ENCODE data around the gene TMEM217. TPM values are rescaled to one million over a fixed set of nuclear protein-coding genes. Genes with fewer than 3 reads are reported as not detected.

Gene TMEM217
- total and polyA plus RNA-seq, 2 of the 4 experiments (the other 2 are of a cell fraction), result 1.4 to 3.5 TPM

DNA sequence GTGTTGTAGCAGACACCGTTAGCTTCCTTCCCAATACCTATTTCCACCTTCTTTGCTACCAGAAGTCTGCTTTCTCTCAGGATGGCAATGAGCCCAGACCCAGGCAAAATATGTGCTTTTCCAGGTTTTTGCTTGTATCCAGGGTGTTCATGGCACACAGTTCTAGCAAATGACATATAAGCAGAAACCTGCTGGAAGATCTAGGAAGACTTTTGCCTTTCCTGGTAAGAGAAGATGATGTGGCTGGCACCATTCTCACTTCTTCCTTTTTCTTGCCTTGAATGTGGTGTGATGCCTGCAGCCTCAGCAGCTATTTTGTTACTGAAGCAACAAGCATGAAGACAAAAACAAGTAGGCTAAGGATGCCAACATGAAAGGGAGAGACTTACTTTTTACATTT lies 19.6 kb downstream of the TMEM217 start:
- Histone ChIP-seq H3K56ac (ENCODE audit: extremely low read depth, insufficient read depth, low read length) (no peak overlapping the region), H3K23ac (ENCODE audit: low read depth, low read length) (peak overlapping the region; percentile 45; the same call in 1 of the 2 replicates), H3K14ac (replicated peaks; ENCODE audit: low read depth, low read length) (peak overlapping the region; percentile 86), H3K27me3 (ENCODE audit: control insufficient read depth, insufficient read depth, low read length) (no peaks in the 10 kb centered on the region), H2AFZ (replicated peaks; ENCODE audit: low read length, poor library complexity) (no peak overlapping the region), H3K36me3 (ENCODE audit: control insufficient read depth, insufficient read depth, low read length) (no peaks in the 10 kb centered on the region), H3K4me2 (ENCODE audit: low read depth, low read length) (no peak overlapping the region), H3K9ac (ENCODE audit: low read depth, low read length) (no peak overlapping the region), H2BK5ac (ENCODE audit: low read depth, low read length, poor library complexity, severe bottlenecking) (peak overlapping the region; percentile 77), H2BK15ac (ENCODE audit: low read depth, low read length) (peak overlapping the region; percentile 18; the same call in 1 of the 3 replicates), H3K4ac (ENCODE audit: low read depth, low read length) (peak overlapping the region; percentile 66), H3K4me3 (ENCODE audit: insufficient read depth, low read depth, low read length) (no peak overlapping the region), H4K91ac (ENCODE audit: insufficient read depth, low read depth, low read length) (peak overlapping the region; percentile 39; the same call in 1 of the 2 replicates), H3K4me1 (ENCODE audit: control insufficient read depth, insufficient read depth, low read length) (peaks cover 23% of the 10 kb centered on the region), H2BK120ac (ENCODE audit: low read depth, low read length) (peak overlapping the region; percentile 79), H3K18ac (ENCODE audit: low read depth, low read length) (peak overlapping the region; percentile 97), H4K20me1 (ENCODE audit: insufficient read depth, low read length) (no peaks in the 10 kb centered on the region; the same call in 1 of the 2 replicates), H2AK5ac (ENCODE audit: low read depth, low read length) (peak overlapping the region; percentile 77), H3K27ac (ENCODE audit: insufficient read depth, low read length) (no peak overlapping the region), H4K8ac (ENCODE audit: low read depth in 2 of 2, low read length in 2 of 2) (peak overlapping the region in 1 of 2 experiments; percentile 68; a peak in 2 of 4 replicates), H2BK20ac (ENCODE audit: low read depth, low read length) (peak overlapping the region; percentile 82), H2AK9ac (replicated peaks; ENCODE audit: low read depth, low read length, poor library complexity) (peak overlapping the region; percentile 2), H3K9me3 (ENCODE audit: control insufficient read depth, insufficient read depth, low read length) (no peaks in the 10 kb centered on the region), H3K79me1 (ENCODE audit: low read depth in 1 of 2, low read length in 2 of 2) (peaks cover 0 to 4% of the 10 kb centered on the region in 2 experiments; a peak in 1 of 4 replicates), H3K9me1 (ENCODE audit: insufficient read depth, low read length) (peaks cover 14% of the 10 kb centered on the region), H4K5ac (ENCODE audit: low read depth, low read length) (peak overlapping the region; percentile 91; the same call in 1 of the 2 replicates)
- dilution Hi-C loops (cut with HindIII; ENCODE audit: low sequenced_read_pairs, unreplicated experiment), result no loop called here
- no TSS peak for BruUV-seq (replicated peaks)
- no peak for DNase-seq
- no peak for ATAC-seq (ENCODE audit: low read depth)
- ChIA-PET CTCF (interaction anchor here (0.6 kb wide), 1 partner anchor 41 kb away, joined by 3 read pairs; no protein-coding TSS in a partner anchor), POLR2A (ENCODE audit: unreplicated experiment) (no interaction called here)
- in situ Hi-C loops (cut with MboI; ENCODE audit: low sequenced_read_pairs), result no loop called here
- TF ChIP-seq NFE2L2 (IDR thresholded peaks at IDR 0.05; ENCODE audit: low read depth, low read length) (no peak), RAD21 (IDR thresholded peaks at IDR 0.05; ENCODE audit: low read length) (no peak), POLR2A (IDR thresholded peaks at IDR 0.05; ENCODE audit: low read depth, low read length) (no peak), MAFK (IDR thresholded peaks at IDR 0.05; ENCODE audit: low read depth, low read length) (no peak), BHLHE40 (IDR thresholded peaks at IDR 0.05; ENCODE audit: low read depth, low read length) (no peak), CHD1 (IDR thresholded peaks at IDR 0.05; ENCODE audit: low read depth, low read length) (no peak), CEBPB (IDR thresholded peaks at IDR 0.05; ENCODE audit: low read depth, low read length) (no peak), CTCF (conservative IDR thresholded peaks at IDR 0.05; ENCODE audit: low read depth, low read length) (no peak), SMC3 (IDR thresholded peaks at IDR 0.05; ENCODE audit: low read depth, low read length) (no peak), MAZ (IDR thresholded peaks at IDR 0.05; ENCODE audit: borderline replicate concordance, low read depth, low read length) (no peak), RFX5 (IDR thresholded peaks at IDR 0.05; ENCODE audit: low read depth, low read length) (no peak), RCOR1 (IDR thresholded peaks at IDR 0.05; ENCODE audit: insufficient replicate concordance, low read length) (no peak), MXI1 (IDR thresholded peaks at IDR 0.05; ENCODE audit: borderline replicate concordance, low read depth, low read length) (no peak), FOS (IDR thresholded peaks at IDR 0.05; ENCODE audit: low read depth, low read length) (no peak)
- TF ChIP-seq, protein P1, sequence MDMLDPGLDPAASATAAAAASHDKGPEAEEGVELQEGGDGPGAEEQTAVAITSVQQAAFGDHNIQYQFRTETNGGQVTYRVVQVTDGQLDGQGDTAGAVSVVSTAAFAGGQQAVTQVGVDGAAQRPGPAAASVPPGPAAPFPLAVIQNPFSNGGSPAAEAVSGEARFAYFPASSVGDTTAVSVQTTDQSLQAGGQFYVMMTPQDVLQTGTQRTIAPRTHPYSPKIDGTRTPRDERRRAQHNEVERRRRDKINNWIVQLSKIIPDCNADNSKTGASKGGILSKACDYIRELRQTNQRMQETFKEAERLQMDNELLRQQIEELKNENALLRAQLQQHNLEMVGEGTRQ (IDR thresholded peaks at IDR 0.05; ENCODE audit: low read depth, low read length), result no peak
- TF ChIP-seq, protein P2, sequence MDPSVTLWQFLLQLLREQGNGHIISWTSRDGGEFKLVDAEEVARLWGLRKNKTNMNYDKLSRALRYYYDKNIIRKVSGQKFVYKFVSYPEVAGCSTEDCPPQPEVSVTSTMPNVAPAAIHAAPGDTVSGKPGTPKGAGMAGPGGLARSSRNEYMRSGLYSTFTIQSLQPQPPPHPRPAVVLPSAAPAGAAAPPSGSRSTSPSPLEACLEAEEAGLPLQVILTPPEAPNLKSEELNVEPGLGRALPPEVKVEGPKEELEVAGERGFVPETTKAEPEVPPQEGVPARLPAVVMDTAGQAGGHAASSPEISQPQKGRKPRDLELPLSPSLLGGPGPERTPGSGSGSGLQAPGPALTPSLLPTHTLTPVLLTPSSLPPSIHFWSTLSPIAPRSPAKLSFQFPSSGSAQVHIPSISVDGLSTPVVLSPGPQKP (IDR thresholded peaks at IDR 0.05; ENCODE audit: borderline replicate concordance, low read depth, low read length), result no peak
- WGBS, 2 experiments (ENCODE audit: extremely low coverage in 2 of 2, insufficient read length in 1 of 2), result no CpG with 5 or more reads among the region's 1 CpG
- intact Hi-C loops (cut with micrococcal nuclease), result no loop called here

Data from IMR-90 (cell line).